Mucosa of rectum (tissue), 2 donors: ENCODE data around the gene ITGB3.
A peak's percentile ranks its signal among the peaks of the same experiment; 100 is the strongest.

Source experiments
- H3K27ac ChIP-seq, 2 donors: one replicate each; pipeline ENCODE4 v1.7.0; 2013; ENCODE audit warnings: inconsistent platforms in 2 of 2, low read depth in 2 of 2, low read length in 2 of 2
- H3K27me3 ChIP-seq, 2 donors: one replicate each; pipeline ENCODE4 v1.7.0; 2013; ENCODE audit warnings: low read length in 2 of 2; ENCODE audit not compliant: control insufficient read depth in 2 of 2, insufficient read depth in 2 of 2
- H3K36me3 ChIP-seq, 2 donors: one replicate each; pipeline ENCODE4 v1.7.0; 2013; ENCODE audit warnings: low read length in 2 of 2; ENCODE audit not compliant: control insufficient read depth in 2 of 2, insufficient read depth in 2 of 2
- H3K4me1 ChIP-seq, 2 donors: one replicate each; pipeline ENCODE4 v1.7.0; 2013; ENCODE audit warnings: low read length in 2 of 2, mild to moderate bottlenecking in 1 of 2; ENCODE audit not compliant: control insufficient read depth in 2 of 2, insufficient read depth in 2 of 2
- H3K4me3 ChIP-seq, 2 donors: one replicate each; pipeline ENCODE4 v1.7.0; 2013; ENCODE audit warnings: low read length in 2 of 2
- H3K9ac ChIP-seq, 2 donors: one replicate each; pipeline ENCODE4 v1.7.0; 2013; ENCODE audit warnings: low read length in 2 of 2, low read depth in 1 of 2, mild to moderate bottlenecking in 1 of 2
- H3K9me3 ChIP-seq, 2 donors: one replicate each; pipeline ENCODE4 v1.7.0; 2013; ENCODE audit warnings: low read length in 2 of 2; ENCODE audit not compliant: control insufficient read depth in 2 of 2
- donor health status: healthy.
- donor health status: Normal muscosa, but diverticular disease.

The ITGB3 gene

GRCh38 chr17:47305302-47305923 is 51.8 kb downstream of the ITGB3 start:
- no peak overlapping the region for H3K4me3 ChIP-seq
- peaks cover 0 to 4% of the 10 kb centered on the region in 2 donors for H3K36me3 ChIP-seq
- no peak overlapping the region for H3K27ac ChIP-seq

DNA sequence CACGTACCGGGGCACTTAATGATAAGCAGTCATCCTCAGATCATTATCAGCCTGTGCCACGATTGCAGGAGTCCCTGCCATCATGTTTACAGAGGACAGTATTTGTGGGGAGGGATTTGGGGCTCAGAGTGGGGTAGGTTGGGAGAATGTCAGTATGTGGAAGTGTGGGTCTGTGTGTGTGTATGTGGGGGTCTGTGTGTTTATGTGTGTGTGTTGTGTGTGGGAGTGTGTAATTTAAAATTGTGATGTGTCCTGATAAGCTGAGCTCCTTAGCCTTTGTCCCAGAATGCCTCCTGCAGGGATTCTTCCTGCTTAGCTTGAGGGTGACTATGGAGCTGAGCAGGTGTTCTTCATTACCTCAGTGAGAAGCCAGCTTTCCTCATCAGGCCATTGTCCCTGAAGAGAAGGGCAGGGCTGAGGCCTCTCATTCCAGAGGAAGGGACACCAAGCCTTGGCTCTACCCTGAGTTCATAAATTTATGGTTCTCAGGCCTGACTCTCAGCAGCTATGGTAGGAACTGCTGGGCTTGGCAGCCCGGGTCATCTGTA is 56.6 kb downstream of the ITGB3 start:
- no peak overlapping the region for H3K4me3 ChIP-seq
- no peaks in the 10 kb centered on the region for H3K9me3 ChIP-seq
- no peaks in the 10 kb centered on the region for H3K27me3 ChIP-seq
- no peaks in the 10 kb centered on the region for H3K4me1 ChIP-seq
- peaks cover 4 to 5% of the 10 kb centered on the region in 2 donors for H3K36me3 ChIP-seq
- H3K9ac ChIP-seq = no peak overlapping the region
- H3K27ac ChIP-seq = no peak overlapping the region

More at GRCh38 chr17:47305302-47305923, 51.8 kb downstream of the ITGB3 start:
- Histone ChIP-seq H3K9ac (no peak overlapping the region), H3K9me3 (no peaks in the 10 kb centered on the region), H3K4me1 (no peaks in the 10 kb centered on the region), H3K27me3 (no peaks in the 10 kb centered on the region)

GRCh38 chr17:47311420-47311819 is 57.8 kb downstream of the ITGB3 start:
- no peak overlapping the region for H3K27ac ChIP-seq
- no peaks in the 10 kb centered on the region for H3K27me3 ChIP-seq
- H3K4me1 ChIP-seq = peaks cover 2 to 7% of the 10 kb centered on the region in 2 donors
- peaks cover 4 to 5% of the 10 kb centered on the region in 2 donors for H3K36me3 ChIP-seq
- H3K9me3 ChIP-seq = no peaks in the 10 kb centered on the region
- H3K4me3 ChIP-seq = no peak overlapping the region
- H3K9ac ChIP-seq = no peak overlapping the region

GRCh38 chr17:47315451-47316266 is 62.0 kb downstream of the ITGB3 start:
- no peaks in the 10 kb centered on the region for H3K9me3 ChIP-seq
- H3K4me3 ChIP-seq = no peak overlapping the region
- peak overlapping the region; percentile 50 to 71 for H3K27ac ChIP-seq
- no peak overlapping the region for H3K9ac ChIP-seq
- H3K4me1 ChIP-seq = peaks cover 2 to 9% of the 10 kb centered on the region in 2 donors
- H3K36me3 ChIP-seq = peaks cover 0 to 5% of the 10 kb centered on the region in 2 donors
- H3K27me3 ChIP-seq = no peaks in the 10 kb centered on the region

GRCh38 chr17:47316311-47316710 is 62.7 kb downstream of the ITGB3 start:
- no peak overlapping the region for H3K9ac ChIP-seq
- peaks cover 2 to 9% of the 10 kb centered on the region in 2 donors for H3K4me1 ChIP-seq
- peak overlapping the region; percentile 50 to 71 for H3K27ac ChIP-seq
- H3K36me3 ChIP-seq = no peaks in the 10 kb centered on the region
- no peaks in the 10 kb centered on the region for H3K27me3 ChIP-seq
- H3K4me3 ChIP-seq = no peak overlapping the region
- no peaks in the 10 kb centered on the region for H3K9me3 ChIP-seq

GRCh38 chr17:47317119-47317518 is 63.5 kb downstream of the ITGB3 start:
- peak overlapping the region in 1 of 2 donors; percentile 28 for H3K27ac ChIP-seq
- no peaks in the 10 kb centered on the region for H3K36me3 ChIP-seq
- no peaks in the 10 kb centered on the region for H3K9me3 ChIP-seq
- H3K4me1 ChIP-seq = peaks cover 2 to 9% of the 10 kb centered on the region in 2 donors
- H3K9ac ChIP-seq = no peak overlapping the region
- no peaks in the 10 kb centered on the region for H3K27me3 ChIP-seq
- no peak overlapping the region for H3K4me3 ChIP-seq

GRCh38 chr17:47318197-47318918 is 64.7 kb downstream of the ITGB3 start:
- peaks cover 5 to 13% of the 10 kb centered on the region in 2 donors for H3K4me1 ChIP-seq
- no peak overlapping the region for H3K9ac ChIP-seq
- H3K4me3 ChIP-seq = no peak overlapping the region
- H3K9me3 ChIP-seq = no peaks in the 10 kb centered on the region
- no peak overlapping the region for H3K27ac ChIP-seq
- no peaks in the 10 kb centered on the region for H3K36me3 ChIP-seq
- H3K27me3 ChIP-seq = no peaks in the 10 kb centered on the region

GRCh38 chr17:47320879-47321502 is 67.4 kb downstream of the ITGB3 start:
- Histone ChIP-seq H3K4me3 (no peak overlapping the region), H3K27me3 (no peaks in the 10 kb centered on the region), H3K9me3 (no peaks in the 10 kb centered on the region), H3K36me3 (no peaks in the 10 kb centered on the region), H3K27ac (no peak overlapping the region), H3K9ac (no peak overlapping the region), H3K4me1 (peaks cover 11% of the 10 kb centered on the region in 2 donors)

DNA sequence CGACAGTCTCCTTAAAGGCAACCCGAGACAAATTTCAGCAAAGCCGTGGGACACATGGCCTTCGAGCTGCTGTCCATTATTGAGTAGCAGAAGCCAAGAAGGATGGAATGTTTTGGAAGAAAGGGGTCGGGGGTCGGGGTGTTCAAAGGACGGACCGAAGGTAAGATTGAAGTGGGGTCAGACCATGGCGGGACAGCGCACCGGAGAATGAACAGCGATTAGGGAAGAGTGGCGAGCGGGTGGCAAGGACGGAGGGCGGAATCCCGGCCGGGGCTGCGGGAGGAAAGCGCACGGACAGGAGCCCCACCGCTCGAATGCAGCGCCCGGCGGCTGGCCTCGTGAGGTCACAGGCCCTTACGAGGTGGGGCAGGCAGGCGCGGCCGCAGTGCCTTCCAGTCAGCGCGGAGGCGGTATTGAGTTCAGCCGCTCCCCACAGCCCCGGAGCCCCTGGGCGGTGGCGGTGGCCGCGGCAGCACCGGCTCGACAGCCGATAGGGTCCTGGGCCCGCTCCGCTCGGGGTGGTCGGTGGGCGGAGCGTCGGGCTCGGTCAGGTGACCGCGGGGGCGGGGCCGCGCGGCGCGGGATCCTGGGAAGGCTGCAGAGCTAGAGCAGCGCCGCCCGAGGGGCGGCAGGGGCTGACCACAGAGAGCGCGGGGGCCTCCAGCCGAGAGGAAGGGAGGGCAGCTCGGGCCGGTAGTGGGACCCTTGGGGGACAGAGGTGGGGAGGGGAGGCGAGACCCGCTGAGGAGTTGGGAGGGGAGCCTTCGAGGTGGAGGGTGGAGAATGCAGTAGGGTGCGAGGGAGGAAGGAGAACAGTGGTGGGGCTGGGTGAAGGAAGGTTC is 70.0 kb downstream of the ITGB3 start, which contains the start of gene EFCAB13:
EFCAB13 (plus strand) TSS at position 574 of the 842 bp plus-strand sequence. CDS start 4,399 bp downstream, outside the sequence.
- H3K9me3 ChIP-seq = no peaks in the 10 kb centered on the region
- H3K27me3 ChIP-seq = no peaks in the 10 kb centered on the region
- peak within 1 kb of the TSS; percentile 83 to 97 for H3K4me3 ChIP-seq
- no peaks in the 10 kb centered on the region for H3K36me3 ChIP-seq
- peak within 1 kb of the TSS; percentile 90 to 95 for H3K27ac ChIP-seq
- peak within 1 kb of the TSS; percentile 82 to 91 for H3K9ac ChIP-seq
- H3K4me1 ChIP-seq = peaks cover 4 to 10% of the 10 kb centered on the region in 2 donors
